GM23248 (cell line): ENCODE data around the gene EFCC1. TPM values are rescaled to one million over a fixed set of nuclear protein-coding genes. Genes with fewer than 3 reads are reported as not detected.

ENCODE experiments used
- DNase-seq: peaks from one replicate; pipeline ENCODE4 v3.0.0-alpha.2; 2015
- H2AFZ ChIP-seq: fragments of 200-600 bp; sonication (generic); 2 replicates; pipeline ENCODE4 v1.6.1; 2016; ENCODE audit warnings: antibody characterized with exemption
- H3F3A ChIP-seq: fragments of 200-600 bp; sonication (generic); 2 replicates; pipeline ENCODE4 v1.6.1; 2016; ENCODE audit warnings: mild to moderate bottlenecking, antibody characterized with exemption, mixed run types; ENCODE audit not compliant: insufficient read depth
- H3K27ac ChIP-seq: fragments of 200-600 bp; sonication (generic); 2 replicates; pipeline ENCODE4 v1.5.1; 2016; ENCODE audit warnings: mild to moderate bottlenecking
- H3K27me3 ChIP-seq: fragments of 200-600 bp; sonication (generic); replicated peaks from 2 replicates; pipeline ENCODE4 v1.6.1; 2016; ENCODE audit warnings: mild to moderate bottlenecking; ENCODE audit not compliant: insufficient read depth
- H3K36me3 ChIP-seq: fragments of 200-600 bp; sonication (generic); 2 replicates; pipeline ENCODE4 v1.6.1; 2016; ENCODE audit warnings: low read depth, mild to moderate bottlenecking
- H3K4me1 ChIP-seq: fragments of 200-600 bp; sonication (generic); 2 replicates; pipeline ENCODE4 v1.6.1; 2016; ENCODE audit warnings: mild to moderate bottlenecking; ENCODE audit not compliant: insufficient read depth
- H3K4me2 ChIP-seq: fragments of 200-600 bp; sonication (generic); one replicate; pipeline ENCODE4 v1.6.1; 2016; ENCODE audit warnings: mild to moderate bottlenecking; ENCODE audit not compliant: unreplicated experiment
- H3K4me3 ChIP-seq: fragments of 200-600 bp; sonication (generic); 2 replicates; pipeline ENCODE4 v1.5.1; 2016; ENCODE audit warnings: mild to moderate bottlenecking
- H3K79me2 ChIP-seq: fragments of 200-600 bp; sonication (generic); 2 replicates; pipeline ENCODE4 v1.6.1; 2016; ENCODE audit warnings: mild to moderate bottlenecking; ENCODE audit not compliant: insufficient read depth
- H3K9ac ChIP-seq: fragments of 200-600 bp; sonication (generic); 2 replicates; pipeline ENCODE4 v1.6.1; 2016; ENCODE audit warnings: mild to moderate bottlenecking
- H3K9me2 ChIP-seq: fragments of 200-600 bp; sonication (generic); 2 replicates; pipeline ENCODE4 v1.6.1; 2016; ENCODE audit warnings: mixed run types, mild to moderate bottlenecking, moderate library complexity; ENCODE audit not compliant: insufficient read depth
- H3K9me3 ChIP-seq: fragments of 200-600 bp; sonication (generic); one replicate; pipeline ENCODE4 v1.6.1; 2017; ENCODE audit warnings: low read depth
- H4K20me1 ChIP-seq: fragments of 200-600 bp; sonication (generic); 2 replicates; pipeline ENCODE4 v1.6.0; 2016; ENCODE audit not compliant: insufficient read depth
- EZH2 ChIP-seq: fragments of 200-600 bp; sonication (generic); IDR thresholded peaks from 2 replicates; pipeline ENCODE4 v1.6.1; 2018; ENCODE audit warnings: antibody characterized with exemption, mild to moderate bottlenecking; ENCODE audit not compliant: insufficient read depth, poor library complexity, severe bottlenecking
- EZH2phosphoT487 ChIP-seq: fragments of 200-600 bp; sonication (generic); IDR thresholded peaks from 2 replicates; pipeline ENCODE4 v1.6.1; 2018; ENCODE audit warnings: antibody characterized with exemption, moderate library complexity, mild to moderate bottlenecking, low read depth; ENCODE audit not compliant: insufficient read depth
- WGBS, 2 experiments: methylation state at CpG; one replicate each; pipeline ENCODE4 v1.1.6; 2015 to 2017; ENCODE audit warnings: low lambda C conversion rate in 2 of 2, low coverage in 1 of 2; ENCODE audit errors: missing lambda C conversion rate in 2 of 2; 5-methylcytosine and 5-hydroxymethylcytosine counted together
- in situ Hi-C: fragments of 300-500 bp; cut with MboI; formaldehyde crosslinking; loops from 2 replicates; pipeline ENCODE4 v1.15.0; 2020
- polyA plus RNA-seq: library from polyadenylated mRNA; unstranded; fragments of >200 nt; fragmentation: Nextera tagmentation; extraction: Ambion mirVana; gene quantifications from 2 replicates; pipeline ENCODE4 v1.2.1, GENCODE V29; 2016
- total RNA-seq: library from RNA; depleted of rRNA; stranded (reverse); fragments of >200 nt; shearing (Covaris generic); gene quantifications from 2 replicates; pipeline ENCODE4 v1.2.3, GENCODE V29; 2014; rRNA removed

The EFCC1 gene, protein sequence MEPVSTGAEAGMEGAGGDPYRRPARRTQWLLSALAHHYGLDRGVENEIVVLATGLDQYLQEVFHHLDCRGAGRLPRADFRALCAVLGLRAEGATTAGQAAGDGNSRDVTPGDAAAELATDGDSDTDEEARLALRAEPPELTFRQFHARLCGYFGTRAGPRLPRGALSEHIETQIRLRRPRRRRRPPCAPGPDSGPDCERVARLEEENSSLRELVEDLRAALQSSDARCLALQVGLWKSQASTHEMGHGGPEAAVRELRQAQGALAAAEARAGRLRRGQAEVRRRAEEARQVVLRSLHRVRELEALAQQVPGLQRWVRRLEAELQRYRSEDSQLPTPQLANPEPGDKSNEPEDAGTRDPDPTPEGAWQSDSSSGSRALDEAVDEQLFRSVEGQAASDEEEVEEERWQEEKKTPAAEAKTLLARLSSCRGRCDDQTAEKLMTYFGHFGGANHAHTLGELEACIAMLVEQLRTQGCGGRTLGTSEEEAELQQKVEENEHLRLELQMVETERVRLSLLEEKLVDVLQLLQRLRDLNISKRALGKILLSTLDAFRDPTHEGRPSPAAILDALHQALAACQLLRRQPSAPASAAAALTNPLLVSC
- not detected in 2 replicates for total RNA-seq
- polyA plus RNA-seq = not detected in 2 replicates

DNA sequence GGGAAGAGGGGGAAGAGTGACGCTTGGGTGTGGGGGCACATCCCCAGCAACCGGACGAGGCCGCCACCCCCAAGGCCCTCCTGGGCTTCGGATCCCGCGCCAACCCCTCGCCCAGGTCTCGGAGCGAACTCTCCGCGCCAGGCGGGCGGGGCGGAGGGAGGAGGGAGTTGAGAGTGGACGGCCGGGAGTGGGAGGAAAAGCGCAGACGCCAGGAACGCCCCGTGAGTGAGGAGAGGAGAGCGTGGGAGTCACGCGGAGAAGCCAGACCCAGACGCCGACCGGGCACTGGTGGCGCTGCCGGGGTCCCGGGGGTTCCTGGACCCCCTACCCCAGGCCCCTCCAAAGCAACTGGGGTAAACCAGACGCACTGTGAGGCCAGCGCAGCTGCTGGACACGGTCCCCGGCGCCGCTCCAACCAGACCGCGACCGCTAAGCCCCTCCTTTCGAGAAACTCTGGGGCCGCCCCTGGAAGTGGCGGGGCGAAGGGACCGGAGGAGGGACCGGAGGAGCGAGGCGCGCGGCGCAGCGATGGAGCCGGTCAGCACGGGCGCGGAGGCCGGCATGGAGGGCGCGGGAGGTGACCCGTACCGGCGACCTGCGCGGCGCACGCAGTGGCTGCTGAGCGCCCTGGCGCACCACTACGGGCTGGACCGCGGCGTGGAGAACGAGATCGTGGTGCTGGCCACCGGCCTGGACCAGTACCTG lies at the start of gene EFCC1:
EFCC1 (plus strand) TSS at position 204 of the 705 bp plus-strand sequence; CDS start at position 529, 325 bp downstream.
- H3K9me3 ChIP-seq = no peaks in the 10 kb centered on the region
- peak within 1 kb of the TSS; percentile 30 for H3K4me2 ChIP-seq
- no peaks in the 10 kb centered on the region for H3K9me2 ChIP-seq
- H3F3A ChIP-seq = peaks cover 3% of the 10 kb centered on the region; the same call in 1 of the 2 replicates
- in situ Hi-C loops = no loop called here
- H3K36me3 ChIP-seq = no peaks in the 10 kb centered on the region
- H3K4me1 ChIP-seq = no peaks in the 10 kb centered on the region
- TF ChIP-seq EZH2phosphoT487 (no peak), EZH2 (no peak)
- H3K27ac ChIP-seq = no peak within 1 kb of the TSS
- DNase-seq = peak; percentile 53
- H4K20me1 ChIP-seq = no peaks in the 10 kb centered on the region
- no peak within 1 kb of the TSS for H3K9ac ChIP-seq
- H3K27me3 ChIP-seq = peaks cover 74% of the 10 kb centered on the region
- H3K4me3 ChIP-seq = peak within 1 kb of the TSS; percentile 54
- 1% methylated on average over 59 to 69 of the region's 74 CpGs for WGBS, 2 experiments
- H2AFZ ChIP-seq = 0 out of 2 replicates have a peak within 1 kb of the TSS, but pooled peaks have one; percentile 41
- H3K79me2 ChIP-seq = no peaks in the 10 kb centered on the region

DNA sequence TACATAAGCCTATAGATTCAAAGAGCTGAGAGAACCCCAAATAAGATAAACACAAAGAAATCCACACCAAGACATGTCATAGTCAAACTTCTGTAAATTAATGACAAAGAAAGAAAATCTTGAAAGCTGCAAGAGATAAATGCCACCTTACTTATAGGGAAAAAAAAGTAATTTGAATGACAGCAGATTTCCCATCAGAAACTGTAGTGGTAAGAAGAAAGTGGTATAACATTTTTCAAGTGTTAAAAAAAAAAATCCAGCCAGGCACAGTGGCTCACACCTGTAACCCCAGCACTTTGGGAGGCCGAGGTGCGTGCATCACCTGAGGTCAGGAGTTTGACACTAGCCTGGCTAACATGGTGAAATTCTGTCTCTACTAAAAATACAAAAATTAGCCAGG lies 44.7 kb upstream of the EFCC1 start:
- no peak for TF ChIP-seq EZH2phosphoT487
- TF ChIP-seq EZH2 = no peak

DNA sequence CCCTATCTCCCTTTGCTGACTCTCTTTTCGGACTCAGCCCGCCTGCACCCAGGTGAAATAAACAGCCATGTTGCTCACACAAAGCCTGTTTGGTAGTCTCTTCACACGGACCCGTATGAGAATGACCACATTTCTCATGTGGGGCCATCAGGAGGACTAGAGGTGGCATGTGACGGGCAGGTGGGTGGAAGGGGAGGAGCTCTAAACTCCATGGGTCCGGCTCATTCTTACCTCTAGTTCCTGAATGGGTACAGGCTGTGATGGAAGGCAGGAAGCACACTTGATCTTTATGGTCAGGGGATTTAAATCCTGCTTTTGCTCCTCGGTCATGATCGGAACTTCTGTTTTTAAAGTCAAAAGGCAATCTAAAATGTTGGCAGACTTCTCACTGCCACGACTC lies 35.8 kb upstream of the EFCC1 start:
- in situ Hi-C loops = no loop called here
- H3K27me3 ChIP-seq = peaks cover 25% of the 10 kb centered on the region; the same call in 1 of the 2 replicates
- H3K9ac ChIP-seq = no peak overlapping the region
- H3F3A ChIP-seq = no peaks in the 10 kb centered on the region
- TF ChIP-seq EZH2 (no peak), EZH2phosphoT487 (no peak)
- H3K4me2 ChIP-seq = no peak overlapping the region
- no peaks in the 10 kb centered on the region for H4K20me1 ChIP-seq
- 59 to 67% methylated on average over 9 of the region's 9 CpGs for WGBS, 2 experiments
- no peaks in the 10 kb centered on the region for H3K9me3 ChIP-seq
- H3K79me2 ChIP-seq = no peaks in the 10 kb centered on the region
- H3K36me3 ChIP-seq = no peaks in the 10 kb centered on the region
- H3K27ac ChIP-seq = no peak overlapping the region
- H3K4me1 ChIP-seq = no peaks in the 10 kb centered on the region
- no peak overlapping the region for H2AFZ ChIP-seq
- H3K9me2 ChIP-seq = no peaks in the 10 kb centered on the region
- no peak overlapping the region for H3K4me3 ChIP-seq
- DNase-seq = no peak

More for the DNA sequence above, 44.7 kb upstream of the EFCC1 start:
- Histone ChIP-seq H3K9ac (no peak overlapping the region), H3K4me1 (no peaks in the 10 kb centered on the region), H3K27me3 (peaks cover 24% of the 10 kb centered on the region), H3K9me2 (no peaks in the 10 kb centered on the region), H3F3A (no peaks in the 10 kb centered on the region), H3K27ac (no peak overlapping the region), H3K9me3 (no peaks in the 10 kb centered on the region), H3K79me2 (no peaks in the 10 kb centered on the region), H3K4me2 (no peak overlapping the region), H3K4me3 (no peak overlapping the region), H4K20me1 (no peaks in the 10 kb centered on the region), H3K36me3 (no peaks in the 10 kb centered on the region), H2AFZ (no peak overlapping the region)
- no peak for DNase-seq
- 88% methylated on average over 2 of the region's 2 CpGs for WGBS, 2 experiments
- in situ Hi-C loops = no loop called here

DNA sequence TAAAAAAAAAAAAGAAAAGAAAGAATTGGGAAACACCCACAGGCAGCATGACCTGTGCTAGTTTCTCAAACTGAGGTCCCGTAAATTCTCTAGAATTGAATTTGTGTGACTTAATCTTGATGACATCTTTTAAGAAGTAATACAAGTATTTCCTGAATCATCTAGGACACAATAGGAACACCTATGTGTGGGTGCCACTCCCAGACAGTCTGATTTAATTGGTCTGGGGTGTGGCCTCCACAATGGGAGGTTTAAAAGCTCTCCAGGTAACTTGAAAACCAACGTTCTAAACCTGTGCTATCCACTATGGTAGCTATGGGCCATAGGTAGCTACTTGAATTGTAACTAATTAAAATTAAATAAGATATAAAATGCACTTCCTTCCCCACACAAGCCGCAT lies 35.3 kb upstream of the EFCC1 start:
- TF ChIP-seq EZH2phosphoT487 = no peak
- TF ChIP-seq EZH2 = no peak
- in situ Hi-C loops = no loop called here
- Histone ChIP-seq H3K36me3 (no peaks in the 10 kb centered on the region), H3K9ac (no peak overlapping the region), H3K79me2 (no peaks in the 10 kb centered on the region), H2AFZ (no peak overlapping the region), H4K20me1 (no peaks in the 10 kb centered on the region), H3K4me2 (no peak overlapping the region), H3K27me3 (peaks cover 25% of the 10 kb centered on the region; the same call in 1 of the 2 replicates), H3F3A (no peaks in the 10 kb centered on the region), H3K4me1 (no peaks in the 10 kb centered on the region), H3K9me3 (no peaks in the 10 kb centered on the region), H3K9me2 (no peaks in the 10 kb centered on the region), H3K27ac (no peak overlapping the region), H3K4me3 (no peak overlapping the region)
- 59 to 62% methylated on average over 3 of the region's 3 CpGs for WGBS, 2 experiments
- DNase-seq = no peak
